ENCODE measurements around the gene URB1.

URB1 gene

GRCh38 chr21:32392880-32393676 lies at the start of gene URB1:
URB1 (minus strand) TSS chr21:32393012; CDS start chr21:32392910, 102 bp downstream.
- DNase-seq: peak; percentile 89

DNA sequence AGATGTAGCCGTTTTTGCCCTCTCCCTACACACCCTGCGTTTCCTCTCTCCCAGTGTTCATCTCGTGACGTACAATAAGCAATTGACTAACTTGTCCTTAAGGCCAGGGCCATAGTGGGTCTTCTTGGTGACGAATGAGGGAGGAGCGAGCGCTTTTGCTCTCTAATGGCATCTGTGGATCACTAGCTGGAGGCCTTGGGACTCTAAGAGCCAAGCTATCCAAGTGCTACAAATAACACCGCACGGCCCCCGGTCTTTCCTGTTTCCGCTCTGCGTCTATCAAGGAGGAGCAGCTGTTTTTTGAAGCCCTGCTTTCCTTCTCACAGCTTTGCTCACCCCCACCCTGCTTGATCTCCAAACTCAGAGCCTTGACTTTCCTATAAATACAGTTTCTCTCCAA lies 44.9 kb upstream of the URB1 start:
- peak; percentile 59 for DNase-seq

- peak; percentile 55 for DNase-seq
These were observed 40.3 kb upstream of the URB1 start for GRCh38 chr21:32432982-32433660.

DNA sequence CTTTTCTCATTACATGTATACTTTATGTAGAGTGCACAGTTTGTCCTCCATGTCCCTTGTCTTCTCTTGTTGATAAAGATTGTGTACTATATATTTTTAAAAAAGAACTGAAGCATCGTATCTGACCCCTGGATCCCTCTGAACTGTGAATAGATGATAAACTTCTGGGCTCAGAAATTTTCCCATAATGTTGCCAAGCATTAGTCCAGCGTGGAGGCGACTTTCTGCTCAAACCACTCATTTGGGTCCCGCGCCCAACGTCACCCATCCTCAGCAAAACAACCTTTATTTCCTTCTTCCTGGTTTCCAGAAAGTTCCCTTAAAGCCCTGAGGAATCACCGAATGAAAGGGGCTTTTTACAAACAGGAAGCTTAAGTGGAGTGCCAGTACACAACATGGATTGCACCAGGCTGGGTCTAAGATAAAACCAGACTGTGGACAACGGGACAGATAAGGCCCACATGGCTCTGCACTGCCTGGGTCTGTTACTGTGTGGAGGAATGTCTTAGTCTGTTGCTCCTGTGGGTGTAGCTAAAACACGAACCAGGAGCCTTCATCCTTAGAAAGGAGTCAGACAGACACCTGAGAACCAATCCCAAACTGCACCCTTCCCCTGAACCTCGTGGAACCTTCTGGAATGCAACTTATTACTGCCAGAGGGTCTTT lies 35.3 kb upstream of the URB1 start:
- DNase-seq: peak; percentile 89

DNA sequence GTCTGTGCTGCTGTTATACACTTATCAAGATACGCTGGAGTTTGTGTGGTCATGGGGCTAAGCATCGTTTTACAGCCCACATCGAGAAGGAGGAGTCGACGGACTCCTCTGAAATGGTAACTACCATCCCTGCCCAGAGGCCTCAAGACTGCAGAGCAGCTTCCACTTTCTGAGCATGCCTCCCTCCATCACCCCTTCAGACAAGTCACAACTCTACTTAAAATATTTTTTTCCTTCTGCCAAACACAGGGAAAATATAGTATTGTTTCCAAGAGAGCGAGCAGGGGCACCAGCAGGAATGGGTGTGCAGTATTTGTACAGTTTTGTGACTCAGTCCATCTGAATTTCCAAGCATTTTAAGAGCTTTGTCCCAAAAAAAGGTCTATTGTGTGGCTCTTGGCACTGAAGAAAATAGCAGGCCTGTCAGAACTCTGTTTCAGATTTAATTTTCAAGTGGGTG lies 33.8 kb upstream of the URB1 start:
- no peak for DNase-seq

DNA sequence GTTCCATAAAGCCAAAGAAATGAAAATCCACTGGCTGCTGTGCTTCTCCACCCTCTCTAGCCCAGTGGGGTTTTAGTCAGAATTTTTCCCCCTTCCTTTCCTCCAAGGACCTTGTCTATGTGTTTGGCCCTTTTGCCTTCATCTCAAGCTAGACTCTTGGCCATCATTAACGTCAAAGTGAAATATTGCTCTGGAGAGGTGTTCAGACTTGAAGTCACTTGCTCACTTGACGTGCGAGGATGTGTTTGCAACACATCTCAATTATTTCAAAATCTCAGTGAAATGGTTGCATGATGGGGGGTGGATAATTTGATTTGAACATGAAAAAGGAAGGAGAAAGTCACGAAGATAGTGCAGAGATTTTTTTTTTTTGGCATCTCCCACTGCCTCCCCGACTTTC lies 33.3 kb upstream of the URB1 start:
- DNase-seq: no peak

DNA sequence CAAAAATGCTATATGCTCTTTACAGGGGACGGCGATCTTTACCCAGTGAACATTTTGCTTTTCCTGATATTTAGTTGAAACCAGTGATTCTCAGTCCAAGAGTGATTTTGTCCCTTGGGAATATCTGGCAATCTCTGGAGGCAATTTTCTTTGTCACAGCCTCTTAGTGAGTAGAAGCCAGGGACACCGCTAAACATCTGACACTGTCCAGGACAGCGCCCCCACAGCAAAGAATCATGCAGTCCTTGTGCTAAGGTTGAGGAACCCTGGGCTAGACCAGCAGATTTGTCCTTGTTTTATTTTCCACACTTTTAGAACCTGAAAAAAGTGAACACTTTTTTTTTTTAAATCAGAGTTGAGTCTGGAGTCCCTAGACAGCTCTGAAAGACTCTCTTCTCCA lies 32.8 kb upstream of the URB1 start:
- DNase-seq: no peak

- no peak for DNase-seq
These were observed 31.9 kb upstream of the URB1 start for GRCh38 chr21:32424674-32425073.

- no peak for DNase-seq
These were observed 31.4 kb upstream of the URB1 start for GRCh38 chr21:32424191-32424535.

GRCh38 chr21:32423320-32424190 lies 30.7 kb upstream of the URB1 start:
- no peak for DNase-seq

GRCh38 chr21:32422064-32422463 lies 29.3 kb upstream of the URB1 start:
- DNase-seq: no peak

DNA sequence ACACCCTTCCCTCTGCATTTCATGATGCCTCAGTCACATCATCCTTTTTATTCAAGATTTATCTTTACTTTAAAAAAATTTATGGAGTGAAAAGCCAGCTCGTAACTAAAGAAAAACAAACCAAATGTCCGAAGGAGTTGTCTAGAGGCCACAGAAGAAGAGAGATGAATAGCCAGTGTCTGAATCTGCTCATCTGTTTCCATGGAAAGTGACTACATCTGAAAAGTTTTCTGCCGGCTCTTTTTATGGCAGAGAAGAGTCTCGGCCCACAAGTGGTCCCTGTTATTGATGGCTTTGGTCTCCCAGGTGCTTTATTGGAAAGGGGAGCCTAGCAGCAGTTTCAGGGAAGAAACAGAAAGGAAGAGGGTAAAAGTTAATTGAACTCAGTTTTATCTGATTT lies 25.3 kb upstream of the URB1 start:
- DNase-seq: no peak

DNA sequence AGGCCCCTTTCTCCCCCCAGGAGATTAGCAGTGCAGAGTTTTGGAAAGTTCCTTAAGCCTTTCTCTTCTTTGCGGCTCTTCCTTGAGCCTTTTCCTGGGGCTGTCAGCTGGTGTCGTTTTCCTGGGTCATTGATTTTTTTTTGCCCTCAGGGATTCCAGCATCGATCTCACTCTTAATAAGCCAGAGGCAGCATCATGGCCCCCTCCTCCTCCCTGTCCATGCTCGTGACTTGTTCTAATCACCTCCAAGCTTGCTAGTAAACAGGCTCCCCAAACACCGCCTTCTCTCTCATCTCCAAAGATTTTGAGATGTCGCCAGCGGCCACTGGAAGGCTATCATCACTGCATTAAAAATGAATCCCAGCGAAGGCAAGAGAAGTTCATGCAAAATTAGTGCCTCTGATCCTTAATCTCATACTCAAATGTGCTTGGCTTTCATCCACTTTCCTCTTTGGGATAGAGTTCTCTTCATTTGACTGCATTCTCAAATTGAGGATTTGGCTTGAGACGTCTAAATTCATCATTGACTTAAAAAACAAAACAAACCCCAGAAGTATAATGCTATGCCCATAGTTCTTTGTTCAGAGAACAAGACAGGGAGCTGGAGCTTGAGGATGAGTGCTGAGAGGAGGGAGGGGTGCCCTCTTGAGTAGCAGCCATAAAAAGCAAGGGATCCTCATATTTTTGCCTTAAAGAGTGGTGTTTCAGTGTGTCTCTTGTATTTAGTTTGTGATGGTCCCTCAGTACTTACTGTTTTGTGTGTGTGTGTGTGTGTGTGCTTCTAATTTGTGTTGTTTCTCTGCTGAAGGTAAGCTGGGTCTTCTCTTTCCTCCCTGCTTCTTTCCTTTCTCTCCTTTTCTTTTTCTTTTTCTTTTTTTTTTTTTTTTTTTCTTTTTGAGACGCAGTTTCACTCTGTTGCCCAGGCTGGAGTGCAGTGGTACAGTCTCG lies 22.9 kb upstream of the URB1 start:
- DNase-seq: no peak

DNA sequence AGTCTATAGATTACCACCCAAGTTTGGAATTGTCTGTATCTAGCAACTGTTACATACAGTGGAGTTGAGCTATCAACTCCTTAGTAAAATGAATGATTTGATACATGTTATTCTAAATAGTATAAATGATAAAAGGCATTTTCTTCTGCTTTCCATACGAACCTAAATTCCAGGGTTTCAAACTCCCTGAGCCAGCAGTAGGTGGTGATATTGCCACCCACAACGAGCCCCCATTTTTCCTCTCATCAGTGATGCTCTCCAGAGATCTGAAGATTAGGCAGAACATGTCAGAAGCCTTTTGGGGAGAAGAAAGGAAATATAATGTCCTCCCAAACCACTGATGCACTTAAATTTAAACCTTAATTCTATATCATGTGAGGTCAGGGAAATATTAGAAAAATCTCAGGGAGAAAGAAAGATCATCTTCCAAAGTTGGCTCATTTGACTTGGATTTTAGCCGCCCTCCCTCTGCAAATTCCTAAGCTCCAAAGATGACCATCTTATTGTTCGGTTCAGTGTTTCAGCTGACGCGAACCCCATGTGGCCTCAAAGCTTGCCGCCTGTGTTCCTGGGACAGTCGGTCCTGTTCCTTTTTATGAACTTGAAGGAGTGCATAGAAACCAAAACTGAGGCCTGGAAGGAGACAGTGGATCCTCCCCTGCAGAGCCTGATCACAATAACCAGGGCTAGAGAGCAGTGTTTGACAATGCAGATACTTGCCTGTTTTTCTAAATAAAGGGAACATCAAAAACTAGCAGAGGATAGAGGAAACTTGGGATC lies 22.0 kb upstream of the URB1 start:
- peak; percentile 58 for DNase-seq

DNA sequence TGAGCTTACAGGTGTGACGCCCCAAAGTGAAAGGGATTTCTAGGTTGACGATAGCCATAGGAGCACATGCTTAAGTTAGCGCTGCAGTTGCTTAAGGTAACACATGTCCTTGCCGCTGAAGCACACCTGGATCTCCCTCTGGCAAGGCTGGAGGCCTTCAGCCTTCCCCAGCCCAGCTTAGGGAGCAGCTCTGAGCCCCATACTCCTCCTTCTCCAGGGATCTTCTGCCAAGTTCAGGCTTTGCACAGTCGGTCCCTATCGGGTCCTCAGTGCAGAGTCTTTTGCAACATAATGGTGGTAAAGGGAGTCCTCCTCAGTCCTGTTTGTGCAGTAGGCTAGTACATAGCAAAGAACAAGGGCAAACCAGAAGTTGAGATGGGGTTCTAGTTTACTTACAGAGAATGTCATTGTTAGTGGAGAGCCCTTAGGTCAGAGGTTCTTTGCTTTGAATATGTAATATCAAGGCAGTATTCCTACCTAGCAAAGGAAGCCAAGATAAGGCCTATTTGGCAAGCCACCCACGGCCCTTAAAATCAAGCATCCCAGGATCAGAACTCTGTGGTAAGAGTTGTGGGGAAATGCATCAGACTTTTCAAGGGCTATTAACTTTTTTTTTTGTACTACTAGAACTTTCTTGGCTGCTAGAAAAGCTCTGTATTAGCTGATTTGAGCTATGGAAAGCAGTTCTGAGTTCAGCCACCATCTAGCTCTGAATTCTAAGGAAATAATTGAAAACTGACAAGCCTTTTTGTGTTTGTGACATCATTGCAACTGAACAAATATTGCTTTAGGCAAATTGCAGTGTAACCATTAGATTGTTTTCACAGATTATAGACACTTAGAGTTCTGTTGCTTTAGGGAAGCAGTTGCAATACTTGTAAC lies 21.1 kb upstream of the URB1 start:
- DNase-seq: peak; percentile 44

- peak; percentile 66 for DNase-seq
These were observed 20.2 kb upstream of the URB1 start for GRCh38 chr21:32413015-32413504.

- DNase-seq: peak; percentile 83
These were observed 19.6 kb upstream of the URB1 start, which contains the start of gene EVA1C for GRCh38 chr21:32412162-32413014. EVA1C (plus strand) TSS chr21:32412706; CDS start chr21:32412854, 148 bp downstream.

All from hematopoietic multipotent progenitor cell treated with erythropoietin and hydrocortisone succinate and interleukin-3 and kit ligand, for 8 days (in vitro differentiated cells).